ENCODE results near the gene RIN2. TPM values are rescaled to one million over a fixed set of nuclear protein-coding genes. Genes with fewer than 3 reads are reported as not detected.
A peak's percentile ranks its signal among the peaks of the same experiment; 100 is the strongest.
"Not testable (repeated sequence)": the region's sequence is repeated elsewhere in the genome, so short reads cannot be mapped to it uniquely, and the experiment has no call there.

Gene RIN2
- total RNA-seq, 1 donor from 2014 or later = 63.9 TPM

DNA sequence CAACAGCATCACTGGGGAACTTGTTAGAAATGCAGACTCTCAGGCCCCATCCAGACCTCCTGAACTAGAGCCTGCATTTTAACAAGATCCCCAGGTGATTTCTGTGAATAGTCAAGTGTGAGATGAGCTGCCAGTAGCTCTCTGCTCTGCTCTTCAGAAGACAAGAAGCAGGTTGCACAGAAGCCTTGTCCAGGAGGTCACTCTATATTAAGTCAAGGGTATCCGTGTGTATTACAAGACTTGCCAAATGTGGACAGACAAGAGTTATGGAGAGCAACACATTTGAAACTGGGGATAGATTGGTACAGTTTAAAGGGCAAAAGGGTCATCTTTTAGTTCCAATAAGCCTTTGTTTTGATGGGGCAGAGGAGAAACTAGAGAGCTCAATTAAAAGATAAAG is 23.2 kb upstream of the RIN2 start:
- intact Hi-C loops (cut with DNase I) = loop anchor here (2.0 kb wide), 1 partner anchor 22 kb away; no protein-coding TSS in a partner anchor
- DNase-seq (ENCODE audit: low spot score) = no peak

DNA sequence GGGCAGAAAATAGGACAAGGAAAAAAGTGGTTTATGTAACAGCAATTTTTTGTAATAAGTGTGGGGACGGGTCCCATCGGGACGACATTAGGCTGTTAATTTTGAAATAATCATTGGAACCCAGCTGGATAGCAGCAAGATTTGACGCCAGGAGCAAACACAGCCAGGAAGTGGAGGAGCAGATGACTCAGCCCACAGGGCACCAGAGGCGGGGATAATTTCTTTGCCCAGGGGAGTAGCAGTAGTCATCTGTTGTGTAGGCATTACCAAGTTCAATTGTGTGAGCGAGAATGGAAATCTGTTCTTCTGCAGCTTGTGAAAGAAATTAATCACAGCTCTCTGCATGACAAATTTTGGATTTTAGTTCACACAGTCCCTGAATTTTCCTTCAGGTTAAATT is 22.6 kb upstream of the RIN2 start:
- DNase-seq (ENCODE audit: low spot score) = peak; percentile 83
- intact Hi-C loops (cut with DNase I) = loop anchor here (2.0 kb wide), 1 partner anchor 21 kb away; no protein-coding TSS in a partner anchor

DNA sequence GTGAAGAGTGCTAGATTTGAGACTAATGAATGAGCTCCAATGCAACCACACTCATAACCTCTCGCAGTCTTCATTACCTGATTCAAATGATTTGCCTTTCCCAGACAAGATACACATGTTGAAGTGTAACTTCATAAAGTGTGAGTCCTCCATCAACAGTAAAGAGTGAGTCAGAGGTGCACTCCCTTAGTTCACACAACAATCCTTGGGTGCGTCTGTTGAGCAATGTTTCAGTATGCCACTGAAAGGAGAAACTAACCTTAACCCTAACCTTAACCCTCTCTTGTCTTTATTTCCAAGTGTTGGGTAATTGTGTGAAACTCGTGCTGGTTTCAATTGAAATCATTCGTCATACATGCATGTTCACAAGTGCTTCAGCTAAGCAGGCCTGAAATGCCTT is 21.0 kb upstream of the RIN2 start:
- DNase-seq (ENCODE audit: low spot score) = no peak
- intact Hi-C loops (cut with DNase I) = no loop called here

DNA sequence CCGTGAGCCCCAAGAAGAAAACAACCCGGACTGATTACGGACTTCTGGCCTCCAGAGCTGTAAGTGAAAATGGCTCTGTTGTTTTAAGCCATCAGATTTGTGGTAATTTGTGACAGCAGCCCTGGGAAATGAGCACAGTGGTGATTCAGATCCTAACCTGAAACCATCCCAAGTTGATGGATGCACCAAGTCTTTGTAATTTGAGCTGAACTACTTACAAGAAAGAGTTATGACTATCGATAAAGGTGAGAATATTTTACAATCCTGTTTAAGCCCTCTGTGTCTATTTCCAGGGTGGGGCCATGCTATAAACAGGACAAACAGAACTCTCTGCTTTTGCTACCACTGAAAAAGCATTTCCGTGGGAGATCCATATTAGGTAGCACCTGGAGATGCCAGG is 19.1 kb upstream of the RIN2 start:
- intact Hi-C loops (cut with DNase I) = no loop called here
- DNase-seq (ENCODE audit: low spot score) = no peak

DNA sequence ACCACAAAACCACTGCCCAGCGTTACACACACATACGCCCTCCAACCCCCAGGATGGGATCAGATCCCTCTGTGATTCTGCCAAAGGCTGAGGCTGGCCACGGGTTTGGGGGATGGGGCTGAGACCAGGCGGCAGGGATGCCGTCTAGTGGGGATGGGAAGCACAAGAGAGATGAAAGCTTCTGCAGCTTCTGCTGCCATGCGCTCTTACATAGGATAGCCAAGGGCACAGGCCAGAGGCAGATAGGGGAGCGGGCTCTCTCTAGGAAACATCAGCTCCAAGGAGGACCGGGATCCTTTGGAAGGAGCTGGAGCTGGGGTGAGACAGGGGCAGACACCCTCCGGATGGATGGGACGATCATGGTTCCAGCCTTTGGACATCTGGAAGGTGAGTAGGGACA is 18.7 kb upstream of the RIN2 start:
- intact Hi-C loops (cut with DNase I) = no loop called here
- DNase-seq (ENCODE audit: low spot score) = no peak

DNA sequence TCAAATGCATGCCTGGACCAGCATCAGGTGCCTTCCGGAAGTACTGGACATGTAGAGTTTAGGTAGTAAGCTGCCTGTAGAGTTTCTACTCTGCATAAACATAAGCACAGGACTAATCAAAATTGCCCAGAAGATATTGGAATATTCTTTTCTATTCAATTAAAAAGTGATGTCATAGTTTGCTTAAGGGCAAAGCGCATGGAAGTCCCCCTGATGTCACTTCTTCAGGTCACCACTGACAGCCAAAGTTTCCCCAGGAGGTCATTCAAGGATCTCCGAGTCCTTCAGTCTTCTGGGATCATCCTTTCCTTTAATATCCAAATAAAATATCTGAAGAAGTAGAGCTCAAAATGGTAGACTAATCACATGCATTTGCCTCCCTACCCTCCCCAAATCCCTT is 17.5 kb upstream of the RIN2 start:
- intact Hi-C loops (cut with DNase I) = no loop called here
- DNase-seq (ENCODE audit: low spot score) = no peak

GRCh38 chr20:19741924-19742323 is 16.1 kb upstream of the RIN2 start:
- intact Hi-C loops (cut with DNase I) = no loop called here
- no peak for DNase-seq (ENCODE audit: low spot score)

DNA sequence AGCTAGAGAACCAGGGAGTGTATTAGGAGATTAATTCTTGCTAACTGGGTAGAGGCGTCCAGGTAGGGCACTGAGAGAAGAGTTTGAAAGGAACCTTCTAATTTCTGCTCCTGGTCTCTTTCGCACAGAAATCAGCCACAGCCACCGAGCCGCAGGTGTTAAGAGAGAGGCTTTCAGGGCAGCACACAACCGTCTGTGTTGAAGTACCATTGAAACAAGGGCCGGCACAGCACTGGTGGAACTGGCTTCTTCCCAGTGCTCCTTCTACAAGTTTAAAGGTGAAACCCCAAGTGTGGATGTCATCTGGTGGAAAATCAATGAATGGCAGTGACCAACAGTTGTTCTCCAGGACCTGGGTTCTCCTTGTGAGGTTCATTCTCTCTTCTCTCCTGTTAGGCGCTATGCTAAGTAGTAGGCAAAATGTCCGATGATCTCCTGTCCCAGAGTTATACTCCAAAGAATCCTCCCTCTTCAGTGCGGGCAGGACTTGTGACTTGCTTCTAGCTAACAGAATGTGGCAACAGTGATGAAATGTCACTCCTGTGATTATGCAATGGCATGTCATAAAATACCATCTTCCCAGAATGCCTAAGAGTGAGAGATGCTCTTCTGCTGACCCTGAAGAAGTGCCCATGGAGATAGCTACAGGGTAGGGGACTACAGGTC is 15.0 kb upstream of the RIN2 start:
- no peak for DNase-seq (ENCODE audit: low spot score)
- intact Hi-C loops (cut with DNase I) = no loop called here

DNA sequence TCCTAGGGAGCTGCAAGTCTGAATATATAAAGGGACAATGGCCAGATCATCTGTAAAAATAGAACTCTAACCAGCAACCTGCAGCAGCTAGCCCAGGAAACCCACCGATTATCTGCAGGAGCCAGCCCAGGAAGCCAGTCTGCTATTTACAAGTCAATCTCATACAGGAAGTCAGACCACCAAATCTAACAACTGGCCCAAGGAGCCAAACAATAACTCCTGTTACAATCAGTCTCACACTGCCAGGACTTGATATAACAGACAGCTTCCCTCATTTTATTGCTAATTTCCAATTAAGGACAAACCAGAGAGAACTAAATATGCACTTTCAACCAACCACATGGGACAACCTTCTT is 14.4 kb upstream of the RIN2 start:
- intact Hi-C loops (cut with DNase I) = no loop called here
- no peak for DNase-seq (ENCODE audit: low spot score)

DNA sequence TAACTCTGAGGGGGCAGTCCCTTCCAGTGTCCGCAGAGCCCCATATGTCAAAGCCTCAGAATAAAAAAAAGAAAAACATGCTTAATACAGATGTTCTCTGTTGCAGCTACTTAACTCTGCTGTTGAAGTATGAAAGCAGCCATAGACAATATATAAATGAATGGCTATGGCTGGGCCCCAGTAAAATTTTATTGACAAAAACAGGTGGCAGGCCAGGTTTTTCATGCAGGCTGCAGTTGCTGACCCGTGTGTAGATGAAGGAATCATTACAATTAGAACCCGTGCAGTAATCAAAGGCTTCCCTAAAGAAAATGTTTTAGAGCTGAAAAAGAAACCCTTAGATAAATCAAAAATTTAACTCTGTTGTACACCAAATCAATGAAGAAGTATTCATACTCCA is 13.0 kb upstream of the RIN2 start:
- no peak for DNase-seq (ENCODE audit: low spot score)
- intact Hi-C loops (cut with DNase I) = no loop called here

- intact Hi-C loops (cut with DNase I) = no loop called here
- no peak for DNase-seq (ENCODE audit: low spot score)
Observed at GRCh38 chr20:19745584-19745983, 12.5 kb upstream of the RIN2 start.

DNA sequence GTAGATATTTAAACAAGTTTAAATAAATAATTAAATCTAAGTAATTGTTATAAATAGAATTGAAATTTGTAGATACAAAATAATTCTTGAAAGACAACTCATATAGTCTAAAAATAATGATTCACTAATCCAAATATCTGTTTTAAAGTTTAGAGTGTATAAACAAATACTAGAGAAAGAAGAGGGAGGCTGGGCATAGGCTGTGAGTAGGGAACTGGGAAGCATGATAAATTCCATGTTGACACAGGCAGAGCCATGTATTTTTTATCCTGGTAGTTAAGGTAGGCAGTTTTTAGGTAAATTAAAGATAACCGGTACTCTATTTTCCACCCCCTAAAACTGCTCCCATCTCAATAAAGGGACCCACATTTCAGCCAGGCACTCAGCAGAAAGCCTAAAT is 11.7 kb upstream of the RIN2 start:
- no peak for DNase-seq (ENCODE audit: low spot score)
- intact Hi-C loops (cut with DNase I) = no loop called here

DNA sequence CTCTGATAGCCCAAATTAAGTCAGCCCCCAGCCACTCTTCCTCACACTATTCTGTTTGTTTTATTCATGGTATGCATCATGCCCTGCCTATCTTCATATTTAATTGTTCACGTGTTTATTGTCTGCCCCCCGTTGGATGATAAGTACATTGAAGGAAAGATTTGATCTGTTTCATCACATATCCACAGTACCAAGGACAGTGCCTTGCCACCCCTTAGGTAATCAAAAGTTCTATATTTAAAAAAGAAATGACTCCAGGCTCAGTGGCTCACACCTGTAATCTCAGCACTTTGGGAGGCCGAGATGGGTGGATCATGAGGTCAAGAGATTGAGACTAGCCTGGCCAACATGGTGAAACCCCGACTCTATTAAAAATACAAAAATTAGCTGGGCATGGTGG is 10.2 kb upstream of the RIN2 start:
- no peak for DNase-seq (ENCODE audit: low spot score)
- intact Hi-C loops (cut with DNase I) = no loop called here

DNA sequence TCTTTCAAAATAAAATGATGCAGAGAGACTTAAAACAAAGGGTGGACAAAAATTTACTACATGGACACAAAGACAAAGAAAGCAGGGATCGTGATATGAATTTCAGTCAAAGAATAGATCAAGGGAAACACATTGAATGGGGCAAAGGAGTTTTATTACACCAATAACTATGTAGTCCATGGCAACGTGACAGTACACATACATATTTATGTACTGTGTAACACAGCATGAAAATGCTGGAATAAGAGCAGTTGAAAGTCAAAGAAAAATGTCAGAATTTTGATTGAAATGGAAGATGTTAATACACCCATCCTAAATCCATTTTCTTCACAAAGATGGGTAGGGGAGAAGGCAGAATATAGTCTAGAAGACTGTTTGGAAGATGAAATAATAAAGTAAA is 9.4 kb upstream of the RIN2 start:
- intact Hi-C loops (cut with DNase I) = no loop called here
- DNase-seq (ENCODE audit: low spot score) = no peak

DNA sequence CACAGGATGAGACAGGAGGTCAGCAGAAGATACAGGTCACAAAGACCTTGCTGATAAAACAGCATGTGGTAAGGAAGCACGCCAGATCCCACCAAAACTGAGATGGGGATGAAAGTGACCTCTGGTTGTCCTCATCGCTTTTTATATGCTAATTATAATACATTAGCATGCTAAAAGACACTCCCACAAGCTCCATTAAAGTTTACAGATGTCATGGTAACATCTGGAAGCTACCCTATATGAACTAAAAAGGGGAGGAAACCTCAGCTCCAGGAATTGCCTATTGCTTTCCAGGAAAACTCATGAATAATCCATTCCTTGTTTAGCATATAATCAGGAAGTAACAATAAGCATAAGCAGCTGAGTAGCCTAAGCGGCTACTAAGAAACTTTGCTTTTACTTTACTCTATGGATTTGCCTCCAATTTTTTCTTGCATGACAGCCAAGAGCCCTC is 8.4 kb upstream of the RIN2 start:
- no peak for DNase-seq (ENCODE audit: low spot score)
- intact Hi-C loops (cut with DNase I) = no loop called here

GRCh38 chr20:19750101-19750606 is 7.9 kb upstream of the RIN2 start:
- intact Hi-C loops (cut with DNase I) = no loop called here
- DNase-seq (ENCODE audit: low spot score) = no peak

DNA sequence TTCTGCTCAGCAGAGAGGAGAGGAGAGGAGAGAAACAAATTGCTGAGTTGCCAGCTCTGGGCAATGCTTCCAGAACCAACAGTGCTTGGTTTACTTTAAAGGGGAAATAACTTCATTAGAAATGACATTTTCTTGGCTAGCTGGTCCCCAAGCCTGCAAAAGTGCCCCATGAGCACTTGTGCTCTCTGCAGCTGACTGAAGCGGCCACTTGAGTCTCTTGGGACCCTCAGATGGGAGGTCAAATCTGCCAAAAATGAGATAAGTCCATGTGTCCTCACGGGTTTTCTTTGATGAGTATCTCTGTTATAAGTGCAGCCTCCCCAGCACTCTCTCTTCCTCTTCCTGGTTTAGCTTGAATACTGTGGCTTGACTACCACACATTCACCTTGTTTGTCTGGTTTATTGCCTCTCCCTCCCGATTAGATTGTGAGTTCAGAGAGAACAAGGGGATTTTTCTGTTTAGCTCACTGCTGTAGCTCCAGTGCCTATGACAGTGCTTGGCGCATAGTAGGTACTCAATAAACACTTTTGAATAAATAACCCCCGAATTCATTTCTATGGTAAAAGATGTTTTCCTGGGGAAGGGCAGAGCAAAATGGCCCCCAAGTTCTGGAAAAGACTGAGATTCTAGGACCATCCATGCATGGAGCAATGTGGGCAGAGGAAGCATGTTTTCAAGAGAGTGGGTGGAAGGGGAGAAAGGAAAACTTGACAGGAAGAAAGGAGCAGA is 7.0 kb upstream of the RIN2 start:
- intact Hi-C loops (cut with DNase I) = no loop called here
- DNase-seq (ENCODE audit: low spot score) = no peak

GRCh38 chr20:19754201-19754600 is 3.9 kb upstream of the RIN2 start:
- intact Hi-C loops (cut with DNase I); DNase-seq (ENCODE audit: low spot score): not testable (repeated sequence)

- intact Hi-C loops (cut with DNase I) = loop anchor here (2.0 to 5.0 kb wide), 2 partner anchors 22 to 65 kb away; no protein-coding TSS in a partner anchor
- DNase-seq (ENCODE audit: low spot score) = no peak
Observed at GRCh38 chr20:19756761-19757486, 1.1 kb upstream of the RIN2 start.

- peak; percentile 94 for DNase-seq (ENCODE audit: low spot score)
- intact Hi-C loops (cut with DNase I) = loop anchor here (2.0 to 5.0 kb wide), 5 partner anchors 23 to 217 kb away; no protein-coding TSS in a partner anchor
Observed at GRCh38 chr20:19757487-19758132, 448 bp upstream of the RIN2 start.
